Measurements from ENCODE around the gene SLC6A3.
"Not testable (repeated sequence)": the region's sequence is repeated elsewhere in the genome, so short reads cannot be mapped to it uniquely, and the experiment has no call there.

The SLC6A3 gene

GRCh38 chr5:1385395-1386273 is 59.6 kb downstream of the SLC6A3 start:
- DNase-seq: peak; percentile 72

GRCh38 chr5:1384521-1384920 is 60.7 kb downstream of the SLC6A3 start:
- no peak for DNase-seq

- DNase-seq: no peak
Measured at GRCh38 chr5:1383886-1384401, 61.3 kb downstream of the SLC6A3 start.

- DNase-seq: no peak
Measured at GRCh38 chr5:1383344-1383743, 61.9 kb downstream of the SLC6A3 start.

GRCh38 chr5:1382248-1382700 is 63.0 kb downstream of the SLC6A3 start:
- no peak for DNase-seq

GRCh38 chr5:1381370-1382247 is 63.6 kb downstream of the SLC6A3 start:
- no peak for DNase-seq

GRCh38 chr5:1380910-1381309 is 64.3 kb downstream of the SLC6A3 start:
- DNase-seq: no peak

- DNase-seq: no peak
Measured at GRCh38 chr5:1380011-1380817, 65.0 kb downstream of the SLC6A3 start.

- no peak for DNase-seq
Measured at GRCh38 chr5:1378866-1379659, 66.2 kb downstream of the SLC6A3 start.

- no peak for DNase-seq
Measured at GRCh38 chr5:1378096-1378495, 67.1 kb downstream of the SLC6A3 start.

GRCh38 chr5:1376981-1377380 is 68.3 kb downstream of the SLC6A3 start:
- DNase-seq: peak; percentile 87

GRCh38 chr5:1375871-1376810 is 69.1 kb downstream of the SLC6A3 start:
- DNase-seq: no peak

- peak; percentile 84 for DNase-seq
Measured at GRCh38 chr5:1374679-1375055, 70.6 kb downstream of the SLC6A3 start.

- DNase-seq: no peak
Measured at GRCh38 chr5:1374030-1374678, 71.1 kb downstream of the SLC6A3 start.

- DNase-seq: not testable (repeated sequence)
Measured at GRCh38 chr5:1371972-1372342, 73.3 kb downstream of the SLC6A3 start.

GRCh38 chr5:1371218-1371971 is 73.8 kb downstream of the SLC6A3 start:
- no peak for DNase-seq

GRCh38 chr5:1370006-1370405 is 75.2 kb downstream of the SLC6A3 start:
- no peak for DNase-seq

- no peak for DNase-seq
Measured at GRCh38 chr5:1368756-1369155, 76.5 kb downstream of the SLC6A3 start.

- DNase-seq: peak; percentile 58
Measured at GRCh38 chr5:1368236-1368635, 77.0 kb downstream of the SLC6A3 start.

Measured in NCI-H1694 (cell line).